ENCODE data around the gene SFXN1.

GRCh38 chr5:175447571-175447970 is 30.8 kb upstream of the SFXN1 start:
- TF ChIP-seq, protein P1, sequence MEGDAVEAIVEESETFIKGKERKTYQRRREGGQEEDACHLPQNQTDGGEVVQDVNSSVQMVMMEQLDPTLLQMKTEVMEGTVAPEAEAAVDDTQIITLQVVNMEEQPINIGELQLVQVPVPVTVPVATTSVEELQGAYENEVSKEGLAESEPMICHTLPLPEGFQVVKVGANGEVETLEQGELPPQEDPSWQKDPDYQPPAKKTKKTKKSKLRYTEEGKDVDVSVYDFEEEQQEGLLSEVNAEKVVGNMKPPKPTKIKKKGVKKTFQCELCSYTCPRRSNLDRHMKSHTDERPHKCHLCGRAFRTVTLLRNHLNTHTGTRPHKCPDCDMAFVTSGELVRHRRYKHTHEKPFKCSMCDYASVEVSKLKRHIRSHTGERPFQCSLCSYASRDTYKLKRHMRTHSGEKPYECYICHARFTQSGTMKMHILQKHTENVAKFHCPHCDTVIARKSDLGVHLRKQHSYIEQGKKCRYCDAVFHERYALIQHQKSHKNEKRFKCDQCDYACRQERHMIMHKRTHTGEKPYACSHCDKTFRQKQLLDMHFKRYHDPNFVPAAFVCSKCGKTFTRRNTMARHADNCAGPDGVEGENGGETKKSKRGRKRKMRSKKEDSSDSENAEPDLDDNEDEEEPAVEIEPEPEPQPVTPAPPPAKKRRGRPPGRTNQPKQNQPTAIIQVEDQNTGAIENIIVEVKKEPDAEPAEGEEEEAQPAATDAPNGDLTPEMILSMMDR (IDR thresholded peaks at IDR 0.05), result no peak
- TF ChIP-seq POLR2A (IDR thresholded peaks at IDR 0.05), result no peak
